Measurements from ENCODE around the gene S100B. TPM values are rescaled to one million over a fixed set of nuclear protein-coding genes. Genes with fewer than 3 reads are reported as not detected.
"Not testable (repeated sequence)": the region's sequence is repeated elsewhere in the genome, so short reads cannot be mapped to it uniquely, and the experiment has no call there.

The S100B gene
- total RNA-seq, 1 donor = 1.4 TPM

DNA sequence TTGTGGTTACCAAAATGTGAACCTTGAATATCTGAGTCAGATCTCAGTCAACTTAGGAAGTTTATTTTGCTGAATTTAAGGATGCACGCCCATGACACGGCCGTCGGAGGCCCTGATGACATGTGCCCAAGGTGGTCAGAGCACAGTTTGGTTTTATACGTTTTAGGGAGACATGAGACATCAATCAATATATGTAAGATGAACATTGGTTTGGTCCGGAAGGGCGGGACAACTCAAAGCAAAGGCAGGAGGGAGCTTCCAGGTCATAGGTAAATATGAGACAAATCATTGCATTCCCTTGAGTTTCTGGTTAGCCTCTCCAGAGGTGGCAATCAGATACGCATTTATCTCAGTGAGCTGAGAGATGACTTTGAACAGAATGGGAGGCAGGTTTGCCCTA, 29.5 kb upstream of the S100B start:
- Histone ChIP-seq H3K4me3 (ENCODE audit: insufficient read depth, low read length) (peak overlapping the region; percentile 88), H3K9me3 (ENCODE audit: low read depth, low read length) (no peaks in the 10 kb centered on the region), H3K27ac (ENCODE audit: low read depth, low read length) (peak overlapping the region; percentile 90), H3K4me2 (ENCODE audit: insufficient read depth, low read length) (peak overlapping the region; percentile 92), H4K20me1 (ENCODE audit: insufficient read depth, low read length) (peaks cover 30% of the 10 kb centered on the region), H3K36me3 (ENCODE audit: insufficient read depth, low read length) (peaks cover 6% of the 10 kb centered on the region), H2AFZ (ENCODE audit: low read length) (peak overlapping the region; percentile 93), H3K27me3 (ENCODE audit: insufficient read depth, low read length) (no peaks in the 10 kb centered on the region), H3K4me1 (ENCODE audit: insufficient read depth, low read length) (peaks cover 37% of the 10 kb centered on the region), H3K79me2 (ENCODE audit: insufficient read depth, low read length) (peaks cover 38% of the 10 kb centered on the region)
- TF ChIP-seq, protein P1, sequence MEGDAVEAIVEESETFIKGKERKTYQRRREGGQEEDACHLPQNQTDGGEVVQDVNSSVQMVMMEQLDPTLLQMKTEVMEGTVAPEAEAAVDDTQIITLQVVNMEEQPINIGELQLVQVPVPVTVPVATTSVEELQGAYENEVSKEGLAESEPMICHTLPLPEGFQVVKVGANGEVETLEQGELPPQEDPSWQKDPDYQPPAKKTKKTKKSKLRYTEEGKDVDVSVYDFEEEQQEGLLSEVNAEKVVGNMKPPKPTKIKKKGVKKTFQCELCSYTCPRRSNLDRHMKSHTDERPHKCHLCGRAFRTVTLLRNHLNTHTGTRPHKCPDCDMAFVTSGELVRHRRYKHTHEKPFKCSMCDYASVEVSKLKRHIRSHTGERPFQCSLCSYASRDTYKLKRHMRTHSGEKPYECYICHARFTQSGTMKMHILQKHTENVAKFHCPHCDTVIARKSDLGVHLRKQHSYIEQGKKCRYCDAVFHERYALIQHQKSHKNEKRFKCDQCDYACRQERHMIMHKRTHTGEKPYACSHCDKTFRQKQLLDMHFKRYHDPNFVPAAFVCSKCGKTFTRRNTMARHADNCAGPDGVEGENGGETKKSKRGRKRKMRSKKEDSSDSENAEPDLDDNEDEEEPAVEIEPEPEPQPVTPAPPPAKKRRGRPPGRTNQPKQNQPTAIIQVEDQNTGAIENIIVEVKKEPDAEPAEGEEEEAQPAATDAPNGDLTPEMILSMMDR (IDR thresholded peaks at IDR 0.05; ENCODE audit: extremely low read depth, low read depth, low read length) = no peak
- no peak for DNase-seq (ENCODE audit: insufficient read length, low spot score, missing footprints)

DNA sequence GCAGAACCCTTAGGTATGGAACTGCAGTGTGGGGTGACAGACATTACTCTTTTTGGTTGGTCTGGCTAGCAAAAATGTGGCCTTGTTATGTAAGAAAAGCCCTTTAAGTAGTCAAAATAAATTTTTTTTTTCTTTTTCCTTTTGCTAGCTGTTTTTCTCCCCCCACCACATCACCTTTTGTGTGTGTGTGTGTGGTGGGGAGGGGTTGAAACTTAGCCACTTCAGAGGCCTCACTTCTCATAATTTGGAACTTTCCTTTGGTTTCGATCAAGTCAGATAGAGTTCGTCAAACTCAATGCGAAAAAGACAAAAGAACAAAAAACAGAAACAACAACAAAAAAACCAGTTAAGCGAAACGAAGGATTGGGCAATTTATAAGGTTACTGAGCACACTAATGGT, 28.7 kb upstream of the S100B start:
- TF ChIP-seq, protein P1 (IDR thresholded peaks at IDR 0.05; ENCODE audit: extremely low read depth, low read depth, low read length) = no peak
- Histone ChIP-seq H3K4me3 (ENCODE audit: insufficient read depth, low read length) (no peak overlapping the region), H4K20me1 (ENCODE audit: insufficient read depth, low read length) (peaks cover 23% of the 10 kb centered on the region), H2AFZ (ENCODE audit: low read length) (peak overlapping the region; percentile 50), H3K9me3 (ENCODE audit: low read depth, low read length) (no peaks in the 10 kb centered on the region), H3K4me2 (ENCODE audit: insufficient read depth, low read length) (no peak overlapping the region), H3K27me3 (ENCODE audit: insufficient read depth, low read length) (no peaks in the 10 kb centered on the region), H3K4me1 (ENCODE audit: insufficient read depth, low read length) (peaks cover 34% of the 10 kb centered on the region), H3K27ac (ENCODE audit: low read depth, low read length) (no peak overlapping the region), H3K79me2 (ENCODE audit: insufficient read depth, low read length) (peaks cover 29% of the 10 kb centered on the region), H3K36me3 (ENCODE audit: insufficient read depth, low read length) (peaks cover 6% of the 10 kb centered on the region)
- no peak for DNase-seq (ENCODE audit: insufficient read length, low spot score, missing footprints)

DNA sequence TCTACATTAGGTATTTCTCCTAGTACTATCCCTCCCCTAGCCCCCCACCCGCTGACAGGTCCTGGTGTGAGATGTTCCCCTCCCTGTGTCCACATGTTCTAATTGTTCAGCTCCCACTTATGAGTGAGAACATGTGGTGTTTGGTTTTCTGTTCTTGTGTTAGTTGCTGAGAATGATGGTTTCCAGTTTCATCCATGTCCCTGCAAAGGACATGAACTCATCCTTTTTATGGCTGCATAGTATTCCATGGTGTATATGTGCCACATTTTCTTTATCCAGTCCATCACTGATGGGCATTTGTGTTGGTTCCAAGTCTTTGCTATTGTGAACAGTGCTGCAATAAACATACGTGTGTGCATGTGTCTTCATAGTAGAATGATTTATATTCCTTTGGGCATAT, 26.0 kb upstream of the S100B start:
- H4K20me1 ChIP-seq (ENCODE audit: insufficient read depth, low read length); H3K79me2 ChIP-seq (ENCODE audit: insufficient read depth, low read length): not testable (repeated sequence)

DNA sequence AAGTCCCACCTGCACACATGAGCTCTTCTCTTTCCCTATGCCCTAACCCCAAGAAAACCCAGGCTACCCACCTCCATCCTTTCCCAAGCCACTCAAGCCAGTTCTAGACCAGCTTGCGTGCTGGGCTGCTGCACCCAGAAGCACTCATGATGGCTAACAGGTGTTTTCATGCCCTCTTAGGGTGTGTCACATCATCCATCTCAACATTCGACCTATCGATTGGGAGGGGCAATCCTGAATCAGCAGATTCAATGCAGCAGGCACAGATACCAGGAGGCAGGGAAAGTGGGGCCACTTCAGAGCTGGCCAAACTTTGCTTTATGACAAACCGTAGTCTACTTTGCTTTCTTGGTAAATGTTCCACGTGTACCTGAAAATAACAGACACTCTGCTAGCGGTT, 24.0 kb upstream of the S100B start:
- H2AFZ ChIP-seq (ENCODE audit: low read length) = no peak overlapping the region
- no peaks in the 10 kb centered on the region for H3K79me2 ChIP-seq (ENCODE audit: insufficient read depth, low read length)
- H3K27me3 ChIP-seq (ENCODE audit: insufficient read depth, low read length) = no peaks in the 10 kb centered on the region
- no peaks in the 10 kb centered on the region for H3K36me3 ChIP-seq (ENCODE audit: insufficient read depth, low read length)
- H3K4me3 ChIP-seq (ENCODE audit: insufficient read depth, low read length) = no peak overlapping the region
- peaks cover 6% of the 10 kb centered on the region for H3K9me3 ChIP-seq (ENCODE audit: low read depth, low read length)
- no peak for DNase-seq (ENCODE audit: insufficient read length, low spot score, missing footprints)
- H3K4me1 ChIP-seq (ENCODE audit: insufficient read depth, low read length) = no peaks in the 10 kb centered on the region
- TF ChIP-seq, protein P1 (IDR thresholded peaks at IDR 0.05; ENCODE audit: extremely low read depth, low read depth, low read length) = no peak
- H3K4me2 ChIP-seq (ENCODE audit: insufficient read depth, low read length) = no peak overlapping the region
- no peak overlapping the region for H3K27ac ChIP-seq (ENCODE audit: low read depth, low read length)
- no peaks in the 10 kb centered on the region for H4K20me1 ChIP-seq (ENCODE audit: insufficient read depth, low read length)

More for the DNA sequence above, 26.0 kb upstream of the S100B start:
- H3K36me3 ChIP-seq (ENCODE audit: insufficient read depth, low read length); H3K4me2 ChIP-seq (ENCODE audit: insufficient read depth, low read length); H2AFZ ChIP-seq (ENCODE audit: low read length); H3K9me3 ChIP-seq (ENCODE audit: low read depth, low read length); H3K27me3 ChIP-seq (ENCODE audit: insufficient read depth, low read length); H3K4me3 ChIP-seq (ENCODE audit: insufficient read depth, low read length); H3K27ac ChIP-seq (ENCODE audit: low read depth, low read length); DNase-seq (ENCODE audit: insufficient read length, low spot score, missing footprints); H3K4me1 ChIP-seq (ENCODE audit: insufficient read depth, low read length): not testable (repeated sequence)

Measured in osteoblast (primary cell).